Posterior vena cava (tissue), 2 donors: ENCODE data around the gene ZBTB22. TPM values are rescaled to one million over a fixed set of nuclear protein-coding genes. Genes with fewer than 3 reads are reported as not detected.
A peak's percentile ranks its signal among the peaks of the same experiment; 100 is the strongest.

Experiments used
- DNase-seq: peaks from one replicate; pipeline ENCODE4 v3.0.0-alpha.2; 2020; ENCODE audit warnings: low spot score
- intact Hi-C, 2 donors: fragments of 100-400 bp; cut with DNase I; formaldehyde crosslinking; loops; one replicate each; pipeline versions ENCODE4 v1.14.1 to v1.14.2; 2022 to 2023
- total RNA-seq, 2 donors: library from RNA; stranded (reverse); fragmentation: NEBNext Ultra II Directional; extraction: Animal tissue kit (Norgen Biotek cat#: 25700); gene quantifications; one replicate each; pipeline ENCODE4 v1.2.1, GENCODE V29; 2021
- donor health status: DM: yes; HTN: yes; CAD: no.
- donor health status: DM: yes; HTN: yes; CAD: no.

Gene ZBTB22
- total RNA-seq, 2 donors from 2014 or later: 15.7 to 17.0 TPM

DNA sequence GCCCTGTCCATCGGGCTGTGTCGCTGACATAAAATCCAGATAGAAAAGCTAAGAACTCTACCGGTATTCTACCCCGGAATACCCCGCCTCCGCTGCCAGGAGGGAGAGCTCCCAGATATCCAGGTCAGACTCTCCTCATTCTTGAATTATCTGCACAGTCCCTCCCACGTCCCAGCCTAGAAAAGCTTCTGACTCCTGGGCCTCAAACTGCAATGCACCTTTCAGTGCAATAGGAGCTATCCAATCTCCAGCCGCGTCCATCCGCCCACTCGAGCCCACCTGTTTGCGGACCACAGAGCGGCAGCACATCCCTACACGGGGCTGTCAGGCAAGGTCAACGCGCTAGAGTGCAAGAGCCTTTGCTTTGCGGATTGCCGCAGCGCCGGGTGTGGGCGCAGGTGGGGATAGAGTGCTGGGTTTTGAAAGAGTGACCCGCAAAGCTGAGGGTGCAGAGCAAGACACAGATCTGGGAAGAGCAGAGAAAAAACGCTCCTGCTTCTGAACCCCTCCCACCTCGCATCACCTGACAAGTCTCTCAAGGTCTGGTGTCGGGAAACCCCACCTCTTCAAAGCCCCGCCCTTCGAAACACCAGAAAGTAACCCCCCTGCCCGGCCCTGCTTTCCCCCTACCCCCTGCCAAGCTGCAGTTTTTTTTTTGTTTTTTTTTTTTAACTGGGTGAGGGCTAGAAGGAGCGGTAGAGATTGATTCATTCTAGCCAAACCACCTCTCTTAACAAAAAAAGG, 5.0 kb downstream of the ZBTB22 start:
- peak; percentile 79 for DNase-seq
- intact Hi-C loops: no loop called here

GRCh38 chr6:33306356-33306755, 11.2 kb downstream of the ZBTB22 start:
- intact Hi-C loops: no loop called here
- no peak for DNase-seq

DNA sequence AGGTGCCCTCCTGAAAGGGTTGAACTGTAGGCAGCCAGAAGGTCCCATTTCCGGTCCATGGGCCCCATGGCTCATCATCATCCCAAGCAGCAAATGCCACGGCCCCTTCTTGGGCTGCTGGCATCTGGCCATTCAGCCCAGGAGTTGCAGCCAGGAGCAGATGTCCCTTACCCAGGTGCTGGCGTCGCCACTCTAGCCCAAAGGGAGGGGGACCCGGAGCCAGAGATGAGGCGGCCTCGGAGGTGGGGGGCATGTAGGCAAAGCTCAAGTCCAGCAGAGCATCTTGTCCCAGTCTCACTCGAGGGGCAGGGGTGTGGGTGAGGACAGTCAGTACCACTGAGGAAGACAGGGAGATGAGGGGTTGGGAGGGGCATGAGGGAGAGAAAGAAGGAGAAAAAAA, 12.5 kb downstream of the ZBTB22 start:
- DNase-seq: no peak
- intact Hi-C loops: no loop called here

DNA sequence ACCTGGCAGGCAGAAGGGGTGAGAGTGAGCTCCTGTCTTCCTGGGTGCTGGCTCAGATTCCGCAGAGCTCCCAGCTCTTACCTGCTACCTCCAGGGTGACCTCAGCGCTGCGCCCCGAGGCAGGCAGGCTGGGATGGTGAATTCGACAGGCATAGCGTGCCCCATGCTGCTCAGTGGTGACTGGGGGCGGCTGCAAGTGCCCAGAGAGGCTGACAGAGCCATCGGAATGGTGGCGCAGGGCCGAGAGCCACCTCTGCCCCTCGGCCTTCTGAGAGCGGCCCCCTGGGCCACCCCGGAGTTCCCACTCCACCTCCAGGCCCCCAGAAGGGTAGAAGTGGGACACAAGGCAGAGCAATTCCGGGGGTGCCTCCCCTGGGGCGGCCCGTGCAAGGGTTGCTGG, 13.3 kb downstream of the ZBTB22 start:
- DNase-seq: no peak
- intact Hi-C loops: no loop called here

DNA sequence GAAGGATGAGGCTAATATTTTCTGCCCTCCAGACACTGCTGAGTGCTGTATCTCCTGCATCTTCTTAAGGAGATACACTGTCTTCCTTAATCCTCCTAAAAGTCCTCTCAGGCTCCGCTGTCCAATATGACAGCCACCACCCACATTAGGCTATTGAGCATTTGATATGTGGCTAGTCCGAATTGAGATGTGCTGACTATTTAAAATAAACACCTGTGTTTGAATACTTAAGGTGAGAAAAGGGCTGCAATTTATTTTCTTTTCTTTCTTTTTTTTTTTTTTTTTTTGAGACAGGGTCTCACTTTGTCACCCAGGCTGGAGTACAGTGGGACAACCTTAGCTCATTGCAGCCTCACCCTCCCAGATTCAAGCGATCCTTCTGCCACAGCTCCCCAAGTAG, 15.7 kb downstream of the ZBTB22 start:
- no peak for DNase-seq
- intact Hi-C loops: no loop called here

GRCh38 chr6:33299237-33299944, 18.2 kb downstream of the ZBTB22 start:
- intact Hi-C loops: no loop called here
- DNase-seq: peak; percentile 97

DNA sequence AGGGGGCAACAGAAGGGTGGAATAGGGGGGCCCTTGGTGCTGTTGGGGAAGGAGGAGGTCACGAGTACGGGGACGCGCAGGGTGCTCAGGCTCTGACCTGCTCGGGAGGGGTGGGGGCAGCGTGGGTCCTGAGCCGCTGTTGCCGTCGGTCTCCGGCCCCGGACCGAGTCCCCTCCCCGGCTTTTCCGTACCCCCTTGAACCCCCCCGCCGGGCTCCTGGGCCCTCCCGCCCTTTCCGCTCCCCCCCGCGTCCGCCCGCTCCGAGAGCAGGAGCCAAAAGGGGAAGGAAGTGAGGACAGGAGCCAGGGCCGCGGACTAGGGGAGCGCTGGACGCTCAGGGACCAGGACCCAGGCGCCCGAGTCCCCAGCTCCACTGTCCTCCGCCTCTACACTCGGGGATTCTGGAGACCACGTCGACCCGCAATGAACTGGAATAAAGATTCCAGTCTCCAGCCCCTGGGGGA, 18.7 kb downstream of the ZBTB22 start, which contains the start of gene RGL2:
TSS of gene RGL2 (minus strand) at position 170 of the 464 bp plus-strand sequence. CDS start 332 bp downstream, outside the sequence.
- peak; percentile 96 for DNase-seq
- intact Hi-C loops: no loop called here

GRCh38 chr6:33297956-33298772, 19.4 kb downstream of the ZBTB22 start:
- peak; percentile 89 for DNase-seq
- intact Hi-C loops: no loop called here

DNA sequence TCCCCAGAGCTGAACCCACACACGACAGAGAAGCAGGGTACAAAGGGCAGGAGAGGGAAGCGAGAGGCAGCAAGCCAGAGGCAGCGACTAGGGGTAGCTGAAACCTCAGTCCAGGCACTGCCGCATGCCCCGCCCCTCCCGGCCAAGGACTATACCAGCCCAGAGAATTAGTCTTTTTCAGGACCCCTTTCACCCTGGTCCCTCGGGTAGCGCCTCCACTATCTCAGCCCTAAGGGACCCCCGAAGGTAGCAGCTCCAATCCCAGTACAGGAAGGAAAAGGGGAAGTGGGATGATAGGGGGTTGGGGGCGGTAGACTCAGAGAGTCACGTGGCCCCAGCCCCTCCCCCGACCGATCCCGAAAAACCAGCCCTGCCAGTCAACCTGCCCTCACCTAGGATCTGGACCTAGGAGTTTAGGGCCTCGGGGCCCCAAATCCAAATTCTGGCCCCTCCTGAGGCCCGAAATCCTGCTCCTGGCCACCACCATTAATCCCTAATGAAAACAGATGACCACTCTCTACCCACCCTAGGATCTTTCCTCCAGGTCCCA, 20.1 kb downstream of the ZBTB22 start:
- DNase-seq: peak; percentile 81
- intact Hi-C loops: no loop called here

DNA sequence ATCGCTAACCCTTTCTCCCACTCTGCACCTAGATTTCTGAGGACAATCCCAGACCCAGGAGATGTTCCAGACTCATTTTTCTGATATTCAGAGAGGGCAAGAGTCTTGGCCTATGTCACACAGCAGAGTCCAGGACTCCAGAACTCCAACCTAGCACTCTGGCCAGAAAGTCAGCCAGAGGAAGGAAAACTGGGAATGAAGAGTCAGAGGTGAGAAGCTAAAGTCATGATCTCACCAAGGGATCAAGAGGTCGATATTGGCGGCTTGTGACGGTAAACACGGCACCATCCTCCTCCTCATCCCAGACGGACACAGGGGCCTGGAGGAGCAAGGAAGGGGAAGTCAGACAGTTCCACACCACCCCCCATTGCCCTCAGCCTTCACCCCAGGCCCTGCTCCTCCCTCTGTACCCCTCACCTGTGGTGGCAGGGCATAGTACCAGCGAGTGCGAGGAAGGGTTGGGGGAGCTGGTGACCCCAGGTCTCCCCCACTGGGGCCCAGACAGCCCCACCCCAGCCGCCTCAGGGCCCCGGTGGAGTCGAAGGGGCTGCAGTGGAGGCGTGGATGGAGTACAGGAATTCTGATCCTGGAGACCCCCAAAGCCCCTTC, 20.6 kb downstream of the ZBTB22 start:
- intact Hi-C loops: no loop called here
- peak; percentile 55 for DNase-seq

DNA sequence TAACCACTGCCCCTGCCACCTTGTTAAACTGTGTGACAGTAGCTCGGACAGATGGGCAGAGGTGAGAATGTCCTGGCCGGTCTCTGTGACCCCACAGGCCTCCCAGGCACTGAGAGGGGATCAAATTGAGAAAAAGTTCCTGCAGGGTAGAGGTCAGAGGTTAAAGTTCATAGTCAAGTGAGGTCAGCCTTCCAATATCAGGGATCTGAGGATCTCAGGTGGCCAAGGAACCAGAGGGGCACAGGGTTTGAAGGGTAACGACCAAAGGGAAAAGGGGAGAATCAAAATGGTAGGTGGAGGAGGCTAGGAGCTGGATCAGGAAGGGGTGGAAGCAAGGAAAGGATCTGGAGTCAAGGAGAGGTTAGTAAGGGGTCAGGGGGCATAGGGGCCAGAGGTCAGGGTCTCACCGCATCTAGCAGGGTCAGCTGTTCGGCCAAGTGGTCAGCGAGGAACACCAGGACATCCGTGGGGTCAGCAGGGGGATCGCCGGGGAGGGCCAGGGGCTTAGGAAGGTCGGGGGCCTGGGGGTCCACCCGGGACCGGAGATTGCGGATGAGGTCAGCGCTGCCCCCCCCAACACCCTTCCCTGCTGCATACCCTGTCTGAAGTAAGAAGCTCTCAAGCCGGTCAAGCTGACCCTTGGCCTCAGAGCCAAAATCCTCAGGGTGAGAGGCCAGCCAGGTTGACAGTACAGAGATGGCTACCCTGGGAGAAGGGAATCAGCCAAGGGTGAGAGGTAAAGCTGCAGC, 21.7 kb downstream of the ZBTB22 start:
- DNase-seq: peak; percentile 74
- intact Hi-C loops: no loop called here

DNA sequence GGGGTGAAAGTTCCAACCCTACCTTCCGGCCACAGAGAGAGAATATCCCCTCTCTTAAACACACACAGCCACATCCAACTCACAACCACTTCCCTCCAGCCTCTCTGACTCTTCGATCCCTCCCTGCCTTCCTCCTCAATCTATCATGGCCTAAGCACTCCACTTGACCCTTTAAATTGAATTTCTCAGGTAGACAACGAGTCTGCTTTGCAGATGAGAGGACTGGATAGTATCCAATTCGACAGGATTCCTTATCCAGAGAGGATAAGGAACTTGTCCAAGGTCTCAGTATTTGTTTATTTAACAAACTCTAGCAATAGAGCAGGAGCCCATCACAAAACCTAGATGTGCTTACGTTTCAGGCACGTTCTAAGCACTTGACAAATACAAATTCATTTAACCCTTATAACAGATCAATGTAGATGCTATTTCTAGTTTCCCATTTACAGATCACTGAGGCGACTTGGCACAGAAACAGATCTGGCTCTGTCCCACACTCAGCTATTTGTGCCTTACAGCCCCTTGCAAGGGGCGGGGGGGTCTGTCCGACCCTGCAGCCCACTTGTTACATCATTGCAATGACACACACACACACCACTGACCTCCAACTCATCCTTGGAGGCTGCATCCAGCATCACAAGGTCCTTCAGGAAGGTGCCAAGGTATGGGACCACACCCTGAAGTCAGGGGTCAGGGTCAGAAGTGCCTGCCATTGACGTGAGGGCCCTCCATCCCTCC, 23.3 kb downstream of the ZBTB22 start:
- DNase-seq: peak; percentile 67
- intact Hi-C loops: no loop called here

DNA sequence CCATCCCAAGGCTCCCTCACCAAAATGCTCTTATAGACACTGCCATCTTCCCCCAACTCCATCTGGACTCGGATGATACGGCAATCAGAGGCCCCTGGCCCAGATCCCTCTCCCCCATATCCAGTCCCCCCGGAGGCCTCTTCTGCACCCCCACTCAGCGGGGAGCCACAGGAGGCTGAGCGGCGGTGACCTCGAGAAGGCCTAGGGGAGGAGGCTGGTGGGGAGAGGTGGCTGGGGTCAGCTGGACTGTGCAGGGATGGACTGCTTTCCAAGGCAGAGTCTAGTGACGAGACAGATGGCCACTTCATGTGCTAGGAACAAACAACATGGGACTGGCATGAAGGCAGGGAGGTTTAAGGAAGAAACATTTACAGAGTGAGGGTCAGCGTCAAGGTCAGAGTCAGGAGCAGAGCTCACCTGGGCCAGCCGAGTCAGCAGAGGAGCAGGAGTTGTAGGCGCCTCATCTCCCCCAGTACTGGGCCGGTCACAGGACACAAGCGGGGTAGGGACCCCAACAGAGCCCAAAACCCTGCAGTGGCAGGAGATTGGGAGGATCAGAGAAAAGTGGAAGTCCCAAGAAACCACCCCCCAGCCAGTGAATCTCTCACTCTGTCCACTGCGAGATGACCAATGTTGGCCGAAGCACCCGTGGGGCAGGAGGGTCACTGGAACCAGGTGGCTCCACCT, 24.4 kb downstream of the ZBTB22 start:
- DNase-seq: peak; percentile 69
- intact Hi-C loops: no loop called here

- intact Hi-C loops: no loop called here
- no peak for DNase-seq
Measured at GRCh38 chr6:33290459-33290858, 27.1 kb downstream of the ZBTB22 start.

GRCh38 chr6:33289784-33290315, 27.7 kb downstream of the ZBTB22 start:
- DNase-seq: no peak
- intact Hi-C loops: no loop called here

DNA sequence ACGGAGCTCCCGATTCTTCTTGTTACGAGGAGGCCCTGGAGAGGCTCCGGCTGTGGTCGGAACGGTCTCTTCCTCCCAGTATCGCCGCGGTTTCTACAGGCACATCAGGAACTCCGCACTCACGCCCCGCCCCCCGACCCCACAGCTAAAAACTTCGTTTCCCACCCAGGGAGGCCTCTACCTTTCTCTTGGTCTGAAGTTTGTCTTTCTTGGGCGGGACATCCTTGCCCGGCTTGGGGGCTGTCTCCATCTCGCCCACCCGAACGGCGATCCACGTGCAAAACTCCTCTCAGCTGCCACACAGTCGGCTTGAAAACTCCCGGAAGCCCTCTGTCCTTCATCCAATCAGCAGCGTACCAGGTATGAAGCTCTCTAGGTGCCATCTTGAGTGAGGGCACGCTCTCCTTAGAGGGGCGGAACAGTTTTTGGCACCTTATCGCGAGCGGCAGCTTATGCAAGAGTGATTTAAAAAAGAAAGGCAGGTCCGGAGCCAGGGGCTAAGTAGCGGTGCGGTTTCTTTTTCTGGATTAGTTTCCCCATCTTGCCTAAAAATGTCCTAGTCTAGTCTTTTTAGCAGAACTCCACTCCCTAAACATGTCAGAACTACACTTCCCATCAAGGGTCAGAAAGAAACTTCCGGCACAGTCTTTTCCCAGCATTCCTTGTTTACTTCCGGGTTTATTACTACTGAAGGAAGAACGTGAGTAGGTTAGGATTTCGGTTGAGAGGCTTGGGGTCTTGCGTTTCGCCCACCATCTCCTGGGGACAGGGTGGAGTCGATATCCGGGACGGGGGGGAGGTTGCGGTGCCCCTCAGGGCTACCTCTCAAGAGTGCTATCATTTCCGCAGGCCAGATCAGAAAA, 28.4 kb downstream of the ZBTB22 start, which contains the start of the genes PFDN6 and WDR46:
TSS of gene PFDN6 (plus strand) at position 681 of the 863 bp plus-strand sequence. CDS start 256 bp downstream, outside the sequence.
TSS of gene WDR46 (minus strand) at position 319 of the 863 bp plus-strand sequence. CDS start at position 250, 69 bp downstream.
- intact Hi-C loops: no loop called here
- DNase-seq: peak; percentile 91
